ENCODE measurements around the gene POLD4.

POLD4 gene

GRCh38 chr11:67310246-67311050 is 42.9 kb downstream of the POLD4 start:
- DNase-seq (ENCODE audit: low read depth, low spot score) = no peak
- H3K4me3 ChIP-seq (ENCODE audit: low read length) = no peak overlapping the region

- no peak for DNase-seq (ENCODE audit: low read depth, low spot score)
- H3K4me3 ChIP-seq (ENCODE audit: low read length) = no peak overlapping the region
Observed at GRCh38 chr11:67309661-67310061, 43.7 kb downstream of the POLD4 start.

- no peak overlapping the region for H3K4me3 ChIP-seq (ENCODE audit: low read length)
- DNase-seq (ENCODE audit: low read depth, low spot score) = no peak
Observed at GRCh38 chr11:67309166-67309565, 44.2 kb downstream of the POLD4 start.

- DNase-seq (ENCODE audit: low read depth, low spot score) = no peak
- no peak overlapping the region for H3K4me3 ChIP-seq (ENCODE audit: low read length)
Observed at GRCh38 chr11:67308031-67308866, 45.1 kb downstream of the POLD4 start.

- no peak overlapping the region for H3K4me3 ChIP-seq (ENCODE audit: low read length)
- DNase-seq (ENCODE audit: low read depth, low spot score) = no peak
Observed at GRCh38 chr11:67307545-67308001, 45.8 kb downstream of the POLD4 start.

- H3K4me3 ChIP-seq (ENCODE audit: low read length) = no peak overlapping the region
- no peak for DNase-seq (ENCODE audit: low read depth, low spot score)
Observed at GRCh38 chr11:67306769-67307544, 46.4 kb downstream of the POLD4 start.

GRCh38 chr11:67304511-67305113 is 48.7 kb downstream of the POLD4 start:
- H3K4me3 ChIP-seq (ENCODE audit: low read length) = no peak overlapping the region

GRCh38 chr11:67303835-67304411 is 49.4 kb downstream of the POLD4 start:
- no peak overlapping the region for H3K4me3 ChIP-seq (ENCODE audit: low read length)
- no peak for DNase-seq (ENCODE audit: low read depth, low spot score)

More at GRCh38 chr11:67304511-67305113, 48.7 kb downstream of the POLD4 start:
- no peak for DNase-seq (ENCODE audit: low read depth, low spot score)

GRCh38 chr11:67303132-67303834 is 50.1 kb downstream of the POLD4 start, which contains the start of gene SSH3:
Gene SSH3 (plus strand): TSS chr11:67303530. CDS start chr11:67303626, 96 bp downstream.
- DNase-seq (ENCODE audit: low read depth, low spot score) = no peak
- no peak within 1 kb of the TSS for H3K4me3 ChIP-seq (ENCODE audit: low read length)

- no peak overlapping the region for H3K4me3 ChIP-seq (ENCODE audit: low read length)
- DNase-seq (ENCODE audit: low read depth, low spot score) = no peak
Observed at GRCh38 chr11:67302571-67303131, 50.7 kb downstream of the POLD4 start.

GRCh38 chr11:67301951-67302516 is 51.3 kb downstream of the POLD4 start:
- no peak overlapping the region for H3K4me3 ChIP-seq (ENCODE audit: low read length)
- no peak for DNase-seq (ENCODE audit: low read depth, low spot score)

GRCh38 chr11:67301313-67301921 is 51.9 kb downstream of the POLD4 start:
- H3K4me3 ChIP-seq (ENCODE audit: low read length) = no peak overlapping the region
- DNase-seq (ENCODE audit: low read depth, low spot score) = no peak

Data from Jurkat, Clone E6-1 (cell line).